Measurements from ENCODE around the gene BTRC.
A peak's percentile ranks its signal among the peaks of the same experiment; 100 is the strongest.
"Not testable (repeated sequence)": the region's sequence is repeated elsewhere in the genome, so short reads cannot be mapped to it uniquely, and the experiment has no call there.

The BTRC gene

DNA sequence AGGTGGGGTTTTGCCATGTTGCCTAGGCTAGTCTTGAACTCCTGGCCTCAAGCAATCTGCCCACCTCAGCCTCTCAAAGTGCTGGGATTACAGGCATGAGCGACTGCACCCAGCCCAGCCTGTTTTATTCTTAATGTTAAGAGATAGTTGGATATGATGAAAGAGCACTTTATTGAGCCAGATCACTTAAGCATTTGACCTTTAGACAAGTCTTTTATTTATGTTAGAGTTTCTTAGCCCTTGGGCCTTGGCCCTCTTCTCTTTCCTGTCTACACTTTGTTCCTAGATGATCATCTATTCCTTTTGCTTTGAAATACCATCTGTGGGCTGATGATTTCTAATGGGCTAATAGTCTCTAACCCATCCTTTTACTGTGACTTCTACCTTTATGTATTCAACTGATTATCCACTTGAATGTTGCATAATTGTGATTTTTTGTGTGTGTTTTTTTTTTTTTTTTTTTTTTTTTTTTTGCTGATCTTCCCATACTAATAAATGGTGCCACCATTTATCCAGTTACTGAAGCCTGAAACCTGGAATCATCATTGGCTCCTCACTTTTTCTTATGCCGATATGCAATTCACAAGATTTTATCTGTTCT, 34.8 kb downstream of the BTRC start:
- DNase-seq: no peak

DNA sequence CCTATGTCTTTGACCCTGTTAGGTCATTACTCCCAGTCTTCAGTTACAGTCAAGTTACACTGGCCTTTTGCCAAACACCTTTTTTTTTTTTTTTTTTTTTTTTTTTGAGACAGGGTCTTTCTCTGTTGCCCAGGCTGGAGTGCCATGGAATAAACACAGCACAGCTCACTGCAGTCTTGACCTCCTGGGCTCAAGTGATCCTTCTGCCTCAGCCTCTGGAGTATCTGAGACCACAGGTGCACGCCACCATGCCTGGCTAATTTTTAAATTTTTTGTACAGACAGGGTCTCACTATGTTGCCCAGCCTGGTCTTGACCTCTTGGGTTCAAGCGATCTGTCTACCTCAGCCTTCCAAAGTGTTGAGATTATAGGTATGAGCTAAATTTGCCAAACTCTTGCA, 35.6 kb downstream of the BTRC start:
- not testable (repeated sequence) for DNase-seq

DNA sequence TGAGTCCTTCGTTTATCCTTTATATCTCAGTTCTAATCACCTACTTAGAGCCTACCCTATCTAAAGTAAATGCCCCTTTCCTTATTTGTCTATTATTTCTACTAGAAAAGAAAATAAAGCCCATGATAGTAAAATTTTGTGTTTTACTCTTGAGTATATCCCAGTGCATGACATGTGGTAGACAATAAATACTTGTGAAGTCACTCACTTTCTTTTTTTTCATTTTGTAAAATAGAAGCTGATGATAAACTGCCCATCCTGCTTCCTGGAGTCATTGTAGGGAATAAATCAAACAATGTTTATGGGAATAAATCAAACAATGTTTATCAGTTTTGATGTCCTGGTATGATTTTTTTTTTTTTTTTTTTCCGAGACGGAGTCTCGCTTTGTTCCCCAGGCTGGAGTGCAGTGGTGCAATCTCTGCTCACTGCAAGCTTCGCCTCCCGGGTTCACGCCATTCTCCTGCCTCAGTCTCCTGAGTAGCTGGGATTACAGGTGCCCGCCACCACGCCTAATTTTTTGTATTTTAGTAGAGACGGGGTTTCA, 36.1 kb downstream of the BTRC start:
- no peak for DNase-seq

DNA sequence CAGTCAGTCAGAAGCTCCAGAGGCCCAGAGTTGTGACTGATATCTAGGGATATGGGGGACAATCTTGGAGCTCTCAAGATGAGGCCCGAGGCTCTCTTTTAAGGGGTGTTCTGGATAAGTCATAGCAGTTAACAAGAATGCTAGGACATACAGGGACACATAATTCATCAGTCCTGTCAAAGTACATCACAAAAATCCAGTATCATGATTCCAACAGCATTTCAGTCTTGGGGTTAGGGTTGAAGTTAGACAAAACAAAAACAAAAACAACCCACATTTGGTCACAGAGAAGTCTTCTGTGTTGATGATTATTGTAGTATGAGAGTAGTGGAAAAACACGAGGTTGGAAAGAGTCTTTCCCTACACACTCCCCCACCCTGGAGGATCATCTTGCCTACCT, 39.4 kb downstream of the BTRC start:
- DNase-seq: no peak

- DNase-seq: no peak
Observed at GRCh38 chr10:101394524-101395133, 40.7 kb downstream of the BTRC start.

DNA sequence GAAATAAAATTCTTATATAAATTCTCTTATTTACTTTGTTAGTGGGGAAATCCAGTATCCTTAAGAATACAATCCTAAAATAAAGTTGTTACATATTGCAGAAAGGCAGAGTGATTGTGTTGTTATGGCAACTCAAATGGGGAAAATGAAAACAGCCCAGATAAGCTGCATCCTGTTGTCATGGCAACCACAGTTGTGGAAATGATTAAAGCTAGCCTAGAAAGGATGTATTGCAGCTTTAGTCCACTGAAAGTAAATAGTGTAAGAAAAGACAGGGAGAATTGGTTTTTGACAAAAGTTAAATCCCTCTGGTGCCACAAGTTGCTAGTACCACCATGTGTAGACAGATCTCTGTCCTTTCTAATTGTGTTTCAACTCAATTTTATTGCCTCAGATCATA, 43.2 kb downstream of the BTRC start:
- DNase-seq: peak in 2 of 3 donors; percentile 9 to 21

DNA sequence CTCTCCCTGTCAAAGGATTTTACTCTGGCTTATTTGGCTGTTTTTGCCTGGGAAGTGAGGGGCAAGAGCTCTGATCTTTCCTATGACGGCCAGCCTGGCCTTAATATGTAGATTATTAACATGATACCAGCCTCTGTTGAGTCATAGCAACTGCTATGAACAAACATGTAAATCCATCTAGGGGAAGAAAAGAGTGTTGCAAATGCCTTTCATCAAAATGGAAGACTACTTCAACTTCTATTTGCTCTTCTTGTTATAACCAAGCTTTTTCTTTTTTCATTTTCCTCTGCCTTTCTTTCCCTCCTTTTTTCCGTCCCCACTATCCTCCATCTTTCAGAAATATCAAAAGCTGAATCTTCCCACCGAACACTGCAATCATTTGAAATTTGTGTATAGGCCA, 46.6 kb downstream of the BTRC start:
- no peak for DNase-seq

DNA sequence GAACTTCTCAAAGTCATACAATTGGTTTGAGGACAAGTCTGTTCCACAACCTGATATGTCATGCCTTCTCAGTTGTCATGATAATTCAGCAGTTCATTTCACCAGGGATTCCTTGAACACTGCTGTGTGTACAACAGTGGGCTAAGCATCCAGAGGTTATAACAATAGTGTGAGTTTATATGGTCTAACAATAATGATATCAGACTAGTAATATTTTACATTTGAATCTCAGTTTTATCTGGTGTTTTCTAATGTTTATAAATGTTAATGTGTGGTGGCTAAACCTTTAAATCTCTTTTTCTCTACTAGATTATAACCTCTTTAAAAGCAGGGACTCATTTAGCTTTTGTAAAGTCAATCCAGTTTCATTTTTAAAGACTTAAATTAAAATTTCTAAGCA, 48.7 kb downstream of the BTRC start:
- no peak for DNase-seq

DNA sequence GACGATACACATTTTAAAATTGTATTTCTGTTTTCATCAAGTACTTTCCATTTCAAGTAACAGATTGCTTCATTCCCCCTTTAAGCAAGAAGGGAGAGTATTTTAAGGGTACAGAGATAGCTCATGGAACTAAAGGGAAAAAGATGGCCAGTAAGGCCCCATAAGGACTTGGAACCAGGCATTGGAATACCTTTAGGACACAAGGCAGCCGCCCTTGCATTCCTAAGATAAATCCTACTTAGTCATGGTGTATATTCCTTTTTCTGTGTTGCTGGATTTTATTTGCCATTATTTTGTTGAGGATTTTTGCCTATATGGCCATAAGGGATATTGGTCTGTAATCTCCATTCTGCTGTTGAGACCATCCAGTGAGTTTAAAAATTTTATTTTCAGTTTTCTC, 49.2 kb downstream of the BTRC start:
- no peak for DNase-seq

GRCh38 chr10:101405001-101405400, 51.0 kb downstream of the BTRC start:
- DNase-seq: no peak

DNA sequence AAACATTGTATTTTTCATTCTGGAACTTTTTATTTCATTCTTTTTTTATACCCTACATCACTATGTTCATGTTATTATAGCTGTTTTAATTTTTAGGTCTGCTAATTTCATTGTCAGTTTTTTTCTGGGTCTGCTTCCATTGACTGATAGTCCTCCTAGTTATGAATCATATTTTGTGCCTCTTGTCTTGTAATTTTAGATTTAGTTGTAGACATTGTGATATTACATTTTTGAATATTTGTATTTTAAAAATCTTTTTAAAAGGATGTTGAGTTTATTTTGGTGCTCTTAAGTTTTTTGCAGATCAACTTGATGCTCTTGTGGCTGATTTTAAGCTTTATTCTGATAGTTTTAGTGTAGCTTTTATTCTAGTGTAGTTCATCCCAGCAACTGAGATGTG, 57.6 kb downstream of the BTRC start:
- no peak for DNase-seq

- DNase-seq: no peak
Observed at GRCh38 chr10:101414034-101414433, 60.1 kb downstream of the BTRC start.

GRCh38 chr10:101415884-101416283, 61.9 kb downstream of the BTRC start:
- DNase-seq: no peak

DNA sequence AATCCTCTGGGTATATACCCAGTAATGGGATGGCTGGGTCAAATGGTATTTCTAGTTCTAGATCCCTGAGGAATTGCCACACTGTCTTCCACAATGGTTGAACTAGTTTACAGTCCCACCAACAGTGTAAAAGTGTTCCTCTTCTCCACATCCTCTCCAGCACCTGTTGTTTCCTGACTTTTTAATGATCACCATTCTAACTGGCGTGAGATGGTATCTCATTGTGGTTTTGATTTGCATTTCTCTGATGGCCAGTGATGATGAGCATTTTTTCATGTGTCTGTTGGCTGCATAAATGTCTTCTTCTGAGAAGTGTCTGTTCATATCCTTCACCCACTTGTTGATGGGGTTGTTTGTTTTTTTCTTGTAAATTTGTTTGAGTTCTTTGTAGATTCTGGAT, 68.0 kb downstream of the BTRC start:
- DNase-seq: not testable (repeated sequence)

- DNase-seq: no peak
Observed at GRCh38 chr10:101425535-101425934, 71.6 kb downstream of the BTRC start.

GRCh38 chr10:101428036-101428435, 74.1 kb downstream of the BTRC start:
- DNase-seq: no peak

- no peak for DNase-seq
Observed at GRCh38 chr10:101429423-101429822, 75.5 kb downstream of the BTRC start.

GRCh38 chr10:101436302-101436701, 82.3 kb downstream of the BTRC start:
- no peak for DNase-seq

GRCh38 chr10:101438881-101439391, 85.0 kb downstream of the BTRC start:
- DNase-seq: no peak

DNA sequence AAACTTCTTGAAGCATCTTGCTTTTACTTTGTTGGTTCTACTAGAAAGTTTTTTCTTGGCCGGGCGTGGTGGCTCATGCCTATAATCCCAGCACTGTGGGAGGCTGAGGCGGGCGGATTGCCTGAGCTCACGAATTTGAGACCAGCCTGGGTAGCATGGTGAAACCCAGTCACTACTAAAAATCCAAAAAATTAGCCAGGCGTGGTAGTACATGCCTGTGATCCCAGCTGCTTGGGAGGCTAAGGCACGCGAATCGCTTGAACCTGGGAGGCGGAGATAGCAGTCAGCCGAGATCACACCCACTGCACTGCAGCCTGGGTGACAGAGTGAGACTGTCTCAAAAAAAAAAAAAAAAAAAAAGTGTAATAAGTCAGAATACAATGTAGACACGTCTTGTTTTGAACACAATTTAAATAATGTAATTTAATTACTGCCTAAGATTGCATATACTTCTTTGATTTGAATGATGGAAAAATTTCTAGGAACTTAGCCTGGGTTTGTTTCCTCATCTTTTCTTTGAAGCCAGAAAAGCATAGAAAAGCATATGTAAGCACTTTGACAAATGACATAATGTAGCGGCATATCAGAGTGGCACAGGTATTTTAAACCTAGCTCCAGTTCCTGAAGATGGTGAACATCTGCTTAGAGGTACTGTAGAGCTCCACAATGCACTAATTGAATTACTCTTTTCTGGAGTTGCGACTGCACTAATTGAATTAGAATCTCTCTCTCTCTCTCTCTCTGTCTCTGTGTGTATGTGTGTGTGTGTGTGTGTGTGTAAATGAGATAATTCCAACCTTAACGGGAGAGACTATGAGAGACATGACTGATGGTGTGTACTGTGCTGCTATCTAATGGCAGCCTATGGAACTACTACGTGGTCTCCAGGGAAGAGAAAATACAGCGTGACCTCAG, 87.8 kb downstream of the BTRC start:
- DNase-seq: peak; percentile 50 to 60 (median 54)

DNA sequence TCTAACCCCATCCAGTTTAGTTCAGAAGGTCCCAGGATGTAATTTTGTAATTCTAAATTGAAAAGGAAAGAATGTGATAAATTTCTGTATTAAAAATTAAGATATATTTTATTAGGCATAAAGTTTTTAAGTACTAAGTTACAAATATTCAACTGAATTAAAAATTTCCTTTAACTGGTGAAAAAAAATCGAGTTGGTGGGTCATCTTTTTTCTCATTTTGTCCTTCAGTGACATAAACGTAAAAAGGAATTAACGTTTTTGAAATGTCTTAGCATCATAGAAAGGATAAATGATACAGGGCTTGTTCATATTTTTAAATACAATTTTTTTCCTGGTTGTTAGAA, 88.5 kb downstream of the BTRC start:
- no peak for DNase-seq

- DNase-seq: peak; percentile 15 to 51 (median 42)
Observed at GRCh38 chr10:101444058-101444898, 90.3 kb downstream of the BTRC start.

GRCh38 chr10:101446071-101446470, 92.1 kb downstream of the BTRC start:
- DNase-seq: no peak

Data from suppressor macrophage treated with lipopolysaccharide for 1 hour (primary cell).